ENCODE data around the gene ACOT13.

DNA sequence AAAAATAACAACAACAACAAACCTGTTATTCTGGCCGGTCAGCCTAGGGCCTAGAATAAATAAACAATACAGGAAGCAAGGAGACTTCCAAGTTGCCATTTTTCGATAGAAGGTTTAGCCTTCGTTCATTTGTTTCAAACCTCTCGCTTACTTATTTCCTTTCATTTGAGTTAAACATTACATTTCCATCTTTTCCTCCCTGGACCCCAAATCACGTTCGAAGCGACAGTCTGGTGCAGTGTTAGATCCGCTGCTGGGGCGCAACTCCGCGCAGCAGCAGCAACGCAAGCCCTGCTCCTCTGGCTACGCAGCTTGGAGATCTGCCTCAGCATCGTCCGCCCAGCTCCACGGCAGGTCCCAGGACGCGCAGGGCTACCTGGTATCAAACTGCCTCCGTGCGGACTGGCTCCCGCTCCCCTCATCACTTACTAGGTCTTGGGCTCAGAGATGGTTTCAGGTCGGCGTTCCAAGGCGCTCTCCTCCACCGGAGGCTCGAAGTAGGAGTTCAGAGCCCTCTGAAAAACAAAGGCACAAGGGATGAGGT, 708 bp upstream of the ACOT13 start:
- TF ChIP-seq CTCF (IDR thresholded peaks at IDR 0.05) (no peak), POLR2A (IDR thresholded peaks at IDR 0.05) (no peak)
